GM18868 (cell line): ENCODE measurements around the gene MUC7.

Experiments used
- ATAC-seq: cut with Tn5 transposase; IDR thresholded peaks from one replicate; pipeline ENCODE4 v1.9.1; 2021; ENCODE audit warnings: mild to moderate bottlenecking, moderate library complexity; ENCODE audit not compliant: unreplicated experiment

Gene MUC7

DNA sequence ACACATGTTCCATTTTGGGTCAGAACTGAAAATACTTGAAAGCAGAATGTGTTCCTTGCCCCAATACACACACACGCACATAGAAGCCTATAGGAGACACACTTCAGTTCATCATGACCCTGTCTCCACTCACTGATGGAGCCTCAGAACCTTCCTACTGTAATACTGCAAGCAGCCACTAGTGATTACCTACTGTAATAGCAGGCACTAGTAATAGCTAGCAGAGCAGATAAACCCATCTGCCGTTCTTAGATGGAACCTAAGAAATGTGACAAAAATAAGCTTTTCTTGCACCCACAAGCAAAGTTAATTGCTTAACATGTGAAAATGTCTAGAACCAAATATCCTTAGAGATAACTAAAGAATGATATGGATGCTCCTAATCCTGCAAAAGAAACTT, 60.0 kb downstream of the MUC7 start:
- peak; percentile 97 for ATAC-seq
